Left forelimb (tissue), 1 donor: ENCODE measurements around the gene NFATC1.

ENCODE experiments used
- DNase-seq: peaks from one replicate; pipeline ENCODE4 v3.0.0-alpha.2; 2018; ENCODE audit warnings: low spot score

Gene NFATC1

DNA sequence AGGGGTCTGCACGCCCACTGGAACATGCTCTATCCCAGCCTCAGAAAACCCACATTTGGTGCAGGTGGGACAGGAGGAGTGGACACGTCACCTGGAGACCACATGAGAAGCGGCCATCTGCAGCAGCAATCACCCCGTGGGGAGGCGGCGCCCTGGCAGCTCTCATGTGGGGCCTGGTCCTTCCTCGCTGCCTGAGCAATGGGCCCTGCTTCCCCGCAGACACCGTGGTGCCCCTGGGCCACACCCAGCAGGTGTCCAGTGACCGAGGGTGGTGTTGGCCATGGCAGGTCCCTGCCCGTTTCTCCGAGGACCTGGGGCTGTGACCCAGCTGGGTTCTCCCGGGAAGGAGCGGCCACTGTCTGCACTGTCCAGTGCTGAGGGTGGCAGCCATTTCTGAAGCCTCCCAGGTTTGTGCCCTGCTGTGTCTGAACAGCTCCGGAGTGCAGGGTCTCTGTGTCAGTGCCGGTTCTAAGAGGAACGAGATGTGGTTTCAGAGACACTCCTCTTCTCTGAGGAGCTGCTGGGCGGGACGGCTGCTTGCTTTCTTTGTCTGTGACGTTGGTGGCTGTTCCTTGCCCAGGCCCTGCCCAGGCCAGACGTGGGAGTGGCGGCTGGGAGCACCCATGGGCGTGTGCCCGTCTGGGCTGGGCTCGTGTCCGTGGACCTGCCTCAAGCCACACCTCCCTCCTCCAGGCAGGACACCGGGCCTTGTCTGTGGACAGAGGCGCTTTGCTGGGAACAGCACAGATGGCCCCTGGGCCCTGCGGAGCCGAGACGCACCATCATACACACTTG, 44.8 kb downstream of the NFATC1 start:
- no peak for DNase-seq

DNA sequence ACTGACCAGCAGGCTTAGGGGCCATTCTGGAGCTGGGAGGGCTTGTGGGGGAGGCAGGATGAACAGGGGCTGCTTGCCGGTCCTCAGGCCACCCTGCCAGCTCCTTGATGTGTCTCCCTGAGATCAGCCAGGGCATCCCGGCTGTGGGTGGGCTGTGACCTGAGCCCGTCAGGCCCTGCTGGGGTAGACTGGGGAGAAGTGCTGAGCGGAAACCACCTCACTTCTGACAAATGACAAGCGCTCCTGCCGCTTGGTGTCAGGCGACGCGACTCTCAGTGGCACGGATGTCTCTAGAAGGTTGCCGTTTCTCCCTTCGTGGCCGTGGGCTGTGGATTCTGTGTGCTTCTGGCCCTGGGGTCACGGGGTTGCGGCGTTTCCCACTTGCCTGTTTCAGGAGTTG, 45.7 kb downstream of the NFATC1 start:
- DNase-seq = no peak

GRCh38 chr18:79442508-79443221, 46.9 kb downstream of the NFATC1 start:
- DNase-seq = no peak

GRCh38 chr18:79445221-79445620, 49.5 kb downstream of the NFATC1 start:
- no peak for DNase-seq

DNA sequence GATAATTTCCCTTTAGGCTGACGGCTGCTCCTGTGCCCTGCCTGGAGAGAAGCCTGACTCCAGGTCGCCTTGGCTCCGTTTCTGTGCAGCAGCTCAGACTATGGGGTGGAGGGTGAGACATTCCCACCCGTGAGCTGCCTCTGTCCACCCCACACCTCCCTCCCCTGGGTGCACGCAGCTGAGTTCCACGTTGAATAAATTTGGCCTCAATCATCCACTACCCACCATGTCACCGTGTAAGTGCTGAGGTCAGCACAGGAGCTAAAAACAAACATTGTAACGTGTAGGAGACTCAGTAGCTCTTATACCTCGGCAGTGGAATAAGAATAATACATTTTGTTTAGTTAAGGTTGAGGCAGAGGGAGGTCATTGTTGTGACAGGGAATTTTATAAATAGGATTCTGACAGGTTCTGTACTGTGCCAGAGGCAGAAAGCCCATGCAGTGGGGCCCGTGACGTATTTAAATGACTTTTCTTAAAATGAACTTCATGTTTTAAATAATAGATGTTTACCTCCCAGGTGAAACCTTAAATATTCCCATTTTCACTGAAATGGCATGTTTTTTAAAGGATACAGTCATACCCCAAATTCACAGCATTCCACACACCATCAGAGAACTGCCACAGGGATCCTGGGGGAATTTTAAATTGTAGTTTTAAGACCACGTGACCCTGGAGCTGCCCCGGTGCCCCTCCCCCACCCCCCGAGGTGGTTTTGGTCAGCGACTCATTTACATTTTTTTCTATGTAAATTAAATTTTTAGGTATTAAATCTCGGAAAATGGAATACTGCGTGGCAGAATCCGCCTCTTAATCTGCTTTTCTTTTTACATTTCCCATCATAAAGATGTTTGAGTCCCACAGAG, 50.2 kb downstream of the NFATC1 start:
- DNase-seq = no peak

DNA sequence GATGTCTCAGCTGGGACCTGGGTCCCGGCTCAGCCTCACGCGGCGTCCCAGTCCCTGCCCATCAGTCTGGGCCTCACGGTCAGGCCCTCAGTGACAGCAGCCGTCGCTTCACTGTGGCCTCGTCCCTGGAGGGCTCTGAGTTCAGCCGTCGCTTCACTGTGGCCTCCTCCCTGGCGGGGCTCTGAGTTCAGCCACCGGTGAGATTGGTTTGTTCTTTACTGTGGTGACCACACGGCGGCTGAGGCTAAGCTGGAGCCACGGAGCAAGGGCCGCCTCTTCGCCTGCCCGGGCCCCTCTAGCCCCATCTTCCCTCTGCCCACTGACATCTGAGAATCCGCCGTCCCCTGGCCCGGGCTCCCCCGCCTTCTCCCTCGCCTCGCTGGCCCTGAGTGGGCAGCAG, 51.2 kb downstream of the NFATC1 start:
- no peak for DNase-seq

- no peak for DNase-seq
These were observed 52.1 kb downstream of the NFATC1 start for GRCh38 chr18:79447703-79448367.

DNA sequence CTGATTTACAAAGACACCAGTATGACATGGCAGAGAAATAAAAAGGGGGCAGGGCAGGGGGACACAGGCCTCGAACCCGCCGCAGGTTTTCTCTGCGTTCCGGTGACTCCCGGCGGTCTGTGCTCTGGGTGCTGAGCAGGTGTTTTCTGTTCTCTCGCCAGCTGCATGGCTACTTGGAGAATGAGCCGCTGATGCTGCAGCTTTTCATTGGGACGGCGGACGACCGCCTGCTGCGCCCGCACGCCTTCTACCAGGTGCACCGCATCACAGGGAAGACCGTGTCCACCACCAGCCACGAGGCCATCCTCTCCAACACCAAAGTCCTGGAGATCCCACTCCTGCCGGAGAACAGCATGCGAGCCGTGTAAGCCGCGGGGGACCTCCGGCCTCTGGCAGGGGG, 52.9 kb downstream of the NFATC1 start:
- no peak for DNase-seq

DNA sequence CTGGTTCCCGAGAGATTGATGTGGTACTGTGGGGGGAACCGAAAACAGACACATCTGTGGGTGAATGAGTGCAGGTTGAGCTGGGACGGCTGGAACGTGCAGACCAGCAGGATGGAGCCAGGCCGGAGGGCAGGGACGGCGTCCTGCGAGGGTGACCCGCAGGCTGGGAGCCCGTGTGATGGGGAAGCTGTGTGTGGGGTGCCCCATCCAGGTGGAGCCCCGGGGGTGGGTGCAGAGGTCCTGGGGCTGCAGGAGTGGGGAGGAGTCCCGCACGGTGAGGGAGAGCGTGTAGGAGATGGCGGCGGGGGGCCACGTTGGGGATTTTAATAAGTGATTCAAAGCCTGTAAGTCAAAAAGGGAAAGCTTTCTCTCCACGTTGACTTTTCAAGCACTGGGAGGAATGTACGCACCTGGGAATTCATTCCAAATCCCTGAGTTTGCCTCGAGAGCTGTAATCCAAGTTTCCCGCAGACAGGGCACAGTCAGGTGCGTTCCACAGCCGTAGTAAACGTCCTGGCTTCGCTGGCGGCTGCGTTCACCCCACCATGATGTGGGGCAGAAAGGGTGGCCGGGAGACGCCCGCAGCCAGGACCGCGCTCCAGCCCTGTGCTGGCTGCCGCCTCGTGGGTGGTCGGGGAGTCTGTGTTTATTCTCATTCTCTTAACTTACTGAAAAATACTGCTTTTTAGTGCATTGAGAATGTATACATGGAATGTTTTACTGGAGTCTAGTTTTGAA, 54.0 kb downstream of the NFATC1 start:
- no peak for DNase-seq

DNA sequence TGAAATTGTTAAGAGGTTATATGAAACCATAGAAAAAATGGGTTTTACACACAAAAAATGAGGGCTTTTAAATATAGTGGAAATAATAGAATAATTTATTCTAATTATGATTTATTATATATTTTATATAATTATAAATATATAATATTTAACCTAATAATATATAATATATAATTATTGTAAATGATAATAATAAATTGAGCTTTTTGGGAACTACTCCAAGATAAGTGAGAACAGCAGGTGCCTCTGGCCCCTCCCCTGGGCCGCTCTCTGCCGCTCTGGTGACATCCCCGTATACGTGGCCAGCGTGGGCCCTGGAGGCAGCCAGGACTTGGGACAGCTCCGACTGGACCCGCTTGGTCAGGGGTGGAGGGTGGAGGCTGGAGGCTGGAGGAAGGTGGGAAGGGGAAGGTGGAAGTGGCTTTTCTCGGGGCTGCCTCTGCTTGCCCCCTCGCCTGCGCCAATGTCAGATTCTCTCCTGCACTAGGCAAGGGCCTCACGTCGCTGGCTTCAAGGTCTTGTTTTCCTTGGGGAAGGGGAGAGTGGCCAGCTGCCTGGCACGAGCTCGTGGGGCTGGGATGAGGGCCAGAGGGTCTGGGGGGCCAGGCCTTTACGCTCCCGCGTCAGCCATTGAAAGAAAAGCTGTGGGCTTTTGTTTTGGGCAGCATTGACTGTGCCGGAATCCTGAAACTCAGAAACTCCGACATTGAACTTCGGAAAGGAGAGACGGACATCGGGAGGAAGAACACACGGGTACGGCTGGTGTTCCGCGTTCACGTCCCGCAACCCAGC, 54.8 kb downstream of the NFATC1 start:
- DNase-seq = no peak

DNA sequence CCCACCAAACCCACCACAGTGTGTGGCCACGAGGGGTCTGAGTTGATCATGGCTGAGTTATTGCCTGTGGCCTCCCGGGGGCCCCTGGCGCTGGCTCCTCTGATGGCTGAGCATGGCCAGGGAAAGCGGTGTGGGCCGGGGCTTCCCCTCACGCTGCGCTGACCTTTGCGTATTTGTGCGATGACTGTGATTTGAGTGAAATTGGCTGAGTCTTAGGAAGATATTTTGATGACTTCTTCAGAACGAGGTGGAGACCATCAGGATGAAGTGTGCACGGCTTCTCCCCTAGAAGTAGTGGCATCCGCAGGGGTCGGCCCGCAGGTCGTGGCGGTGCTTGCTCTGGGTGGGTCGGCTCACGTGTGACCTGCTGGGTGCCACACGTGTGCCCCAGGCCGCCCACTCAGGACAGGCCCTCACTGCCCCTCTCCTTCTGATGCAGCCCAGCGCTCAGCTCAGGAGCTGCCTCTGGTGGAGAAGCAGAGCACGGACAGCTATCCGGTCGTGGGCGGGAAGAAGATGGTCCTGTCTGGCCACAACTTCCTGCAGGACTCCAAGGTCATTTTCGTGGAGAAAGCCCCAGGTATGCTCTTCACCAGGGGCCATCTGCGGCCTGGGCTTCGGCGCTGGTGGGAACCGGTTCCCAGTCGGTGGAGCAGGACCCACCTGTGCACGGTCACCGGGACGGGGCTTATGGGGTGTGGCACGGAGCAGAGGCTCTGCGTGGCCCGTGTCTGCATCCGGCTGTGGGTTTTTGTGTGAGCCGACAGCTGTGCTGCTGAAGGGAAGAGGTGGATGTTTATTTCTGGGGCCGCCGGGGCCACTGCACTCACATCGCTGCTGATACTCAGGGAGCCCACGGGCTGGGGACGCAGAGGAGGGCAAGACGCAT, 55.8 kb downstream of the NFATC1 start:
- no peak for DNase-seq

GRCh38 chr18:79452190-79452990, 56.7 kb downstream of the NFATC1 start:
- DNase-seq = no peak

- no peak for DNase-seq
These were observed 57.4 kb downstream of the NFATC1 start for GRCh38 chr18:79452991-79453645.

DNA sequence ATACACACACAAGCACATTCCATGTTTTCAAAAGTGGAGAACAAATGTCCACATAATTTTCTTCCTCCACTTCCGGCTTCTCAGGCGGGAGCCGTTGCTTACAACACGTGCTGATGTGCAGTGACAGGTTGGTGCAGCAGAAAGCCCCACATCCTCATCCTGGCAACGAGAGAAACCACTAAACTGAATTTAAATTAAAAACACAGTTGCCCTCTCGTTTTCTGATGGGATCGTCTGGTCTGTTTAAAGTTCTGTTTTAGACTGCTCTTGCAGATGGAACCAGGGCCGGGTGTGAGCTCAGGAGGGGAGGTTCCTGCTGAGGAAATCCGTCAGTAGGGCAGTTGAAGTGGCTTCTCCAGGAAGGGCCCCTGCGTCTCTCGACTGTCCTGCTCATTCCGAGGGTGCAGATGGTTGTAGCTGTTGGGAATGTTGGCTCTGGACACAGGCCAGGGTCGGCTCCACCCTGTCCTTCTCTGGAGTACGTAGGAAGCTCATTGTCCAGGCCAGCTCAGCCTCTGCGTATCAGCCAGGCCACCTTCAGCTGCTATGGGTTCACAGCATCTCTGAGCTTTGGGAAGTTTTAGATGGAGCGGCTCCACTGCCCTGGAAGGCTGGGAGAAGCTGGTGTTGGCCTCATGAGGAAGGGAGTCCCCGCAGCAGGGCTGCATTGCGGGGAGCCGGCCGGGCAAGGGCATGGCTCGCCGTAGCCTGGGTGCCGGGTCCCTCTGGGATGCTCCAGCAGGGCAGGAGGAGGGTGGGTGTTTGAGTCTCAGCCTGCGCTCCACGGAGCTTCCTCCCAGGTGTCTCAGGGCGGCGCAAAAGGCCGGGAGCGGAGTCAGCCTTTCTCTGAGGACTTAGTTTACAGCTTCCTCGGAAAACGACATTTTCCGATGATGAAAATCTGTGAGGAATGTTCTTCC, 58.3 kb downstream of the NFATC1 start:
- DNase-seq = no peak

GRCh38 chr18:79455261-79455660, 59.5 kb downstream of the NFATC1 start:
- no peak for DNase-seq

- no peak for DNase-seq
These were observed 60.6 kb downstream of the NFATC1 start for GRCh38 chr18:79456105-79456980.
